Daoy (cell line): ENCODE data around the gene CFAP20. TPM values are rescaled to one million over a fixed set of nuclear protein-coding genes. Genes with fewer than 3 reads are reported as not detected.
A peak's percentile ranks its signal among the peaks of the same experiment; 100 is the strongest.

Experiments used
- DNase-seq: peaks from one replicate; pipeline ENCODE4 v3.0.0-alpha.2; 2015; ENCODE audit warnings: low read depth
- total RNA-seq: library from RNA; depleted of rRNA; stranded (reverse); fragments of >200 nt; shearing (Covaris generic); gene quantifications from 2 replicates; pipeline ENCODE4 v1.2.3, GENCODE V29; 2014

The CFAP20 gene
- total RNA-seq, 1 experiment from 2014 or later, result 78.6 TPM

DNA sequence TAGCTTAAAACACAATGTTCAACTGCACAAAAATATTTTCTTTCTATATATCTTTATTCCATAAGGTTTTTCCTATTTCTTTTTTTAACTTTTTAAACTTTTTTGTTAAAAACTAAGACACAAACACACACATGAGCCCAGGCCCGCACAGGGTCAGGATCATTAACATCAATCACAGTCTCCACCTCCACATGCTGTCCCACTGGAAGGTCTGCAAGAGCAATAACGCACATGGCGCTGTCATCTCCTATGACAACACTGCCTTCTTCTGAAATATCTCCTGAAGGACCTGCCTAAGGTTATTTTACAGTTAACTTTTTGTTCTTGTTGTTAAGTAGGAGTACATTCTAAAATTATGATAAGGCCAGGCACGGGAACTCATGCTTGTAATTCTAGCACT lies 4.1 kb downstream of the CFAP20 start:
- DNase-seq, result no peak

DNA sequence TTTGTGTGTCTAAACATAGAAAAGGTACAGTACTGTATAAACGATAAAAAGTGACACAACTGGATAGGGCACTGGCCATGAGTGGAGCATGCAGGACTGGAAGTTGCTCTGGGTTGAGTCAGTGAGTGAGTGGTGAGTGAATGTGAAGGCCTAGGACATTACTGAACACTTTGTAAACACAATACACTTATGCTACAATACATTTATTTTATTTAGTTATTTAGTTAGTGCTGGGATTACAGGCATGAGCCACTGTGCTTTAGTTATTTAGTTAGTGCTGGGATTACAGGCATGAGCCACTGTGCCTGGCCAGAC lies 4.6 kb downstream of the CFAP20 start:
- no peak for DNase-seq

DNA sequence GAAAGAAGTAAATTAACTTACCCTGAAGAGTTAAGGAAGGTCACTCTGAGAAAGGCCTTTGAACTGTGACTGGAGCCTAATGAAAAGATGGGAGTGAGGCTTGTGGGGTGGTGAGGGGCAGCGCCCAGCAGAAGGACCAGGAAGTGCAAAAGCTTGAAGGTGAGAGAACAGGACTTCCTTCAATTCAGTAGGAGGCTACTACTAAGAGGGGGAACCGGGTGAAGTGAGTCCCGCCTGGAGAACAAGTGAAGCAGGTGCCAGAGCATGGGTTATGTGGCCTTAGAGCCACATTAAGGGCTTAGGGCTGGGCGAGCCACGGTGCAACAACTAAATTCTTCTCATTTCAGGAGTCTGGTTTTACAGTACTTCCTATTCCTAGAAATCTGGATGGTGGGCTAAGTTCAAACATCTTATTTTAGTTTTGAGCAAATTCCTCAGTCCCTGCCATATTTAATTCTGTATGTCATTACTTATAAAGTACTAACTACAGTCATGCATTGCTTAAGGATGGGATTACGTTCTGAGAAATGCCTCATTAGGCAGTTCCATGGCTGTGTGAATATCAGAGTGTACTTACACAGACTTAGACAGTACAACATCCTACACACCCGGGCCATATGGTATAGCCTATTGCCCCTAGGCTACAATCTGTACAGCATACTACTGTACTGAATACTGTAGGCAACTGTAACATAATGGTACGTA lies 5.1 kb downstream of the CFAP20 start:
- DNase-seq, result no peak

DNA sequence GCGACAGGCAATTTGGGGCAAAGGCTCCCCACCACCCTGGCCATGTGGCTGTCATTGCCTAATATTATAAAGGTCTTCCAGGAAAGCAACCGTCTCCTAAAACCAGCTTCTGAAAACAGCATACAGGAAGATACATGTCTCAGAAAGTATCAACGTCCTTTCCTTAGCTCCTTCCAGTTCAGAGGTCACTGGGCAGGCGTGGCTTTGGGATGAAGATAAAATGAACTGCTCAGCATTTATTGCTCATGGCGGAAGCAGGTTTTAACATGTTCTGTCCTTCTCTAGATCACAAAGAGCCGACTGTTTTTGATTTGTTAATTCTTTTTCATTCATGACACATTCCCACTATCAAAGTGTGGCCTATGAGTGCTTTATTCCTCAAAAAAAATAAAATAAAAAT lies 8.0 kb downstream of the CFAP20 start:
- DNase-seq, result no peak

DNA sequence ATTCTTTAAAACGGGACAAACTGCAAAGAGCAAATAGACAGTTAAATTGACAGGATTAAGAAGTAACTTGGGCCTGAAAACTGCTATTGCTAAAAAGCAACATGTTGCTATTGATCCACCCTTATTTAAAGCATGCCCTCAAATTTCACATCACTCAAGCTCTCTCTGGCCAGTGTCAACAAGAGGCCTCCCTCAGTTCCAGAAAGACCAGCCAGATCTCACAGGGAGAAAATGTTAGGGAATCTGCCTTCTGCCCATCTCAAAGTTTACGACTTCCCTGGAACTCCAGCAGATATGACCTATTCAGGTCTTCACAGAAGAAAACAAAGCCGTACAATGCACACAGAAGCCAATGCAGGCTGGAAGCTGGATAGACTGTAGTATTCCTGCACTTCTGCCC lies 8.9 kb downstream of the CFAP20 start:
- no peak for DNase-seq

DNA sequence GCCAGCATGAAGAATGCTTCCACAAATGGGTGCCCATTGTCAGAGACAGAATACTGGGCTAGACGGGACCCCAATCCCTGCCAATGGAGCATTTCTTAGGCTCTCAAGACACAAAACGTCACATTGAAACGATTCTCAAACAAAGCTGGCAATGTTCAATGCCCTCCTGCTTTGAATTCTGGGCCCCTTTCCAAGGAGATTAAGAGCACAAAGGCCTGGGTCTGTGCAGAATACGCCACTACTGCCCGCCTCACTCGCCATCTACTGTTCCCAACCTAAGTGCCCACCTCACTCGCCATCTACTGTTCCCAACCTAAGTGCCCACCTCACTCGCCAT lies 9.7 kb downstream of the CFAP20 start:
- no peak for DNase-seq

DNA sequence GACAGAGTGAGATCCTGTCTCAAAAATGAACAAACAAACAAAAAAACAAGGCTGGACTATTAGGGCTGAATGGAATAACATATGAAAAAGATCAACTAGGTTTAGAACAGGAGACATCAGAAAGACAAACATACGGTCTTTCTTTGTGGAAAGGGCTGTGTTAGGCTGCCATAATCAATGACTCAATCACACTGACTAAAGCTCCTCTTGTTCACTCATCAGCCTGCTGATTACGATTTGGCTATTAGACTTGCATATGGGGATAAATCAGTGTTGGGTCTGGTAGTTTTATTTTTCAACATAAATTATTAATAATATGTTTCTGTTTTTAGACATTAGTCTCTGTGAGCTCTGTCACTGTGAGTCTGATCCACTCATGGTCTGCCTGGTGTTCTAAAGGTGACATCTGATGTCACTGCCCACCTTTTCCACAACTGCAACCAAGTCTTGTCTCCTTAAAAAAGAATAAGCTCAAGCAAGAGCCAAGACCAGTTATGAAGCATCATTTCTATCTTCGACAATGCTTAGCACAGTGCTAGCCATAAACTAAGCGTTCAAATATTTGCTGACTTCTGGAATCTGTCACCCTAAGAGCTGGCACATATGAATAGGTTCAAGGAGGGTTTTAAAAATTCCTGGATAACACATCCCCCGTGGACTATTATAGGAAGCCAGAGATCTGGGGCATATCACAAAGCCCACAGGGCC lies 10.2 kb downstream of the CFAP20 start:
- no peak for DNase-seq

DNA sequence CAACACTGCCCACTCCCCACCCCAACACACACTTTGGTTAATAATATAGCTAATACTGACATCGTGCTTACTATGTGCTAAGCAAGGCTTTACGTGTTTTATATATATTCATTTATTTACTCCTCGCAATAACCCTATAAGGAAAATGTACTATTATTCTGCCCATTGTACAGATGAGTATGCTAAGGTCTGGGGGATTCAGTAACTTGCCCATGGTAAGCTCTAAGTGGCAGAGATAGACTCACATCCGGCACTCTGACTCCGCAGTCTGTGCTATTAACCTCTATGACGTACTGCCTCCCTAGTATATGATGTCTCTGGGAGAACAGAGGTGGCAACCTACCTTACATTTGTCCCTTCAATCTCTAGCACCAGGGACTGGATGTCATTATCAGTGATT lies 12.7 kb downstream of the CFAP20 start:
- no peak for DNase-seq

DNA sequence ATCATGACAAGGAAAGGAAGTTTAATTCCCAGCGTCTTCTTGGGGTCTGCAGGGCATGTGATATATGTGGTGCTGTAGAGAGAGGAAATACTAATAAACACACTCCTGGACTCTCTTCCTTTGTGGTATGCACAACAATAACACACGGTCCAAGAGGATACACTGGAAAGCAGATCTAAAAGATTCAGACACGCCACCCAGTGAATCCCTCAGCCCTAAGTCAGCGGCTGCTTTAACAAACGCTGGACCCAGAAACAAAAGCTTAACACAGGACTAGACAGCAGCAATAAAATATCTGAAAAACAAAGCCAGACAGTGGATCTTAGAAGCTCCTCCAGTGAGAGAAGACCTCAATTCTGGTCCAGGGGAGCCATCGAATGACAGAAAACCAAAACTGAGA lies 13.1 kb downstream of the CFAP20 start:
- DNase-seq, result no peak

DNA sequence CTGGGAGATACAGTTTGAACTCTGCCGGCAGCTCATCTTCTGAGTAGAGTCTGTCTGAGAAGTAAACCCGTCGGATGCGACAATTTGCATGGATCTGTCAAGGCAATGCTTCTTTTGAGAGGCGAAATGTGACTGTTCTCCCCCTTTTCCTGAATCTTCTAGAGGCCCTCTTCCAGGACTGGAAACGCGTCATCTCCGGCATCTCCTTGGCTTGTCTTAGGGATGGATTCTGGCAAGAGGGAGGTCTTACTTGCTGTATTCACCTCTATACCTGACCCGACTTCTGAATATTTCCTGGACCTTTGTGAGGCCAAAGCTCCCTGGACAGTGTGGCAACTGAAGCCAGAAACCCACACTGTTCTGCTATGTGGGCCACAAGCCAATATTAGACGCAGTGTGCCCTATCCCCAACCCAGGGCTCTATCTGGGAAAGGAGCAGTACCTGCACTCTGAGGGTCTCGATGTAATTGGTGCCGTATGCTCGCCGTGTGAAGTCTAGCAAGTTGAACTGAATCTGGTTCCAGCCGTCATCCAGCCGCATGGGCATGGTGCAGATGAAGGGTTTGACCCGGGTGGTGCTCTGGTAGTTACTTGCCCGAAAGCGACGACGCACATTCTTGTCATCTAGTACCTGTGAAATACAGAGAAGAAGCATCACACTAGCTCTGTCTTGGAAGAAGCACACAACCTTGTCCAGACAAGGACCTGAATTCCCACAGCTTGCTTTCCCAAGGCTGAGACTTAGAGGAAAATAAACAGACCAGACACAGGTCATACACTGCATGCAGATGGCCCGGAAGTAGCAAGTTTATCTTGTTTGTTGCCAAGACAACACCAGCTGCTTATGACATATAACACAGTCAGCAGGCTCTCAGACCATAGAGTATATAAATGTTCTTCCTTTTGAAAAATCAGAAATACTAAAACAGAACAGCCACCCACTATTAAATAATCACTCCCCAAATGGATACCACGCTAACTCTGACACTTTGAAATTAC lies 14.1 kb downstream of the CFAP20 start:
- DNase-seq, result no peak

DNA sequence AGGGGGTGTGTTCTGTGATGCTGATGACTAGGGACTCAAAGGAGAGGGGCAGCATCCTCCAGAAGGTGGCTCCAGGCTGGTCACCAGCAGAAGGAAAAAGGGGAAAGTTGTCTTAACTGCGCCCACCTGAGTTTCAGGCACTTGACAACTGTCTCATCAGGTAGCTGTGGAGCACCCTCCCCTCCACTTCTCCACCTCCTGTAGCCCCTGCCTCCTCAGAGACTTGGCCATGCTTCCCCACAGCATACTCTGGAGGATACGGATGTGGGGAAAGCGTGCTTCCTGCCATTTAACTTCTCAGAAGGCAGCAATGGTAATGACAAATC lies 17.9 kb downstream of the CFAP20 start:
- DNase-seq, result no peak

DNA sequence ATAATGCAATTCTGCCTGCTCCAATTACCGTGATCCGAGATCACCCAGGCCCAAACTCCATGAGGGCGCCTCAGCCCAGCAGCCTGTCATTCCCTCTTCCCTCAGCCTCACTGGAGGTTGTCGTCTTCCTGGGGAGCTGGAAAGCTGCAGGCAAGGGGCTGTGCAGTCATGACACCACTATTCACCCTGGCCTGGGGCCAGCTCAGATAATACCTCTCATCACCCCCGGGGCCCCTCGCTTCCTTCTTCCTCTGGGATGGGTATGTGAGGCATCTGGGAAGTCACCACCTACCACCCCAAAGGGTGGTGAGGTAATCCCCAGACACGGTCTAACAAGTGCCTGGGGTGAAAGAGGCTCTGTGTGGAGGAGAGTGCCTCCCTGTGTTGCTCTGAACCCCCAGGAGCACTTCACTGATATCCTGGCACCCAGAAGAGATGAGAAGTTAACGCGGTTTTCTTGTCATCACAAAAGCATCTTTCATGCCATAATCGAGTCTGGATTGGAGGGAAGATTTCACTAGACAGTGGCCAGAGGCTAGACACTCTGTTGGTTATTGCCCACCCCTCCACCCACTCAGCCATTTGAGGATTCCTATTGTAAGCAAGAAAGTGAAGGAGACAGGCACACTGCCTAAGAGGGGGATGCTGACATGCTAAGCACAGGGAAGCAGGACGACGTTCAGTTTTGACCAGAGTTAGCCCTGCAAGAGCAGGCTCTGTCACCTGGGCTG lies 18.4 kb downstream of the CFAP20 start:
- peak; percentile 76 for DNase-seq

DNA sequence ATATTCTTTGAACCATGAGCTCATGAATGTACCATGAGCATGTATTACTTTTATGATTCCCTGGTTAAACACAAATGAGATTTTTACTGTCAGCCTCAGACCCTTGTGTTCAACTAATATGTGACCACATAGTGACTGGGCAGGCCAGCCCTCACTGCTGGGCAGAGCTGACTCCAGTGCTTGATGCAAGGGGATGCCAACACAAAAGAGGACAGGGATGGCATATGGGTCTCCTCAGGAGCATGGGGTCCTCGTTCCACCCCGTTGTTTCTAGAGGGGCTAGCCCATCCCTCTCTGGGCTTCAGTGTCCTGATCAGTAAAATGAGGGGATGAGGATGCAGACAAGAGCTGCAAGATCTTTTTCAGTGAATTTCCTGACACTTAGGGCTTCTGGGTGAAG lies 19.3 kb downstream of the CFAP20 start:
- DNase-seq, result no peak

DNA sequence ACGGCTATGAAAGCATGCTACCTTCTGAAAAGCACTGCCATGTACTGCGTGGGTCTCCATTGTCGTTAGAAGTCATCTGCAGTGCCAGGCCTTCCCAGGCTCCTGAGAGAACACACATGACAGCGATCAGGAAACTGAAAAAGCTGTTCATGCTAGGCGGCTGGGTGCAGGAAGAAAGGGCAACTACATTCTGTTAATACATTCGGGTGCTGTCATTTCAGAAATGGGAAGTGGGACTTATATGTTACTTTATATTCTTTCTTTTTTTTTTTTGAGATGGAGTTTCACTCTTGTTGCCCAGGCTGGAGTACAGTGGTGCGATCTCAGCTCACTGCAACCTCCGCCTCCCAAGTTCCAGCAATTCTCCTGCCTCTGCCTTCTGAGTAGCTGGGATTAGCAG lies 19.9 kb downstream of the CFAP20 start:
- no peak for DNase-seq

DNA sequence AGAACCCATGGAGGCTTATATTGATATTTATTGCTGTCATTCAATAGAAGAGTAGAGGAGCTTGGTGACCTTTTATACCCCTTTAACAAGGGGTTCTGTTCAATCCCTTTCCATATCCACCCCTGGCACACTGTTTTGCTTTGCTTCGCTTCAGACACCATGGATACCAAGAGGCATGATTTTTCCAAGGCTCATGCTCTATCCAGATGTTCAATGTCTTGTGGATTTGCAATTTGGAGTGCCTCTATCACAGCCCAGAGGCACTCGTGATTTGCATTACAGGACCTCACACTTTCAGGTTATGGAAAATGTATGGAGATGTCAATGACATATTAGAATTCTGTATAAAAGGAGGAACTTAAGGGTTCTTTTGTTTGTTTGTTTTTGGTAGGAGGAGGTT lies 21.5 kb downstream of the CFAP20 start:
- no peak for DNase-seq

DNA sequence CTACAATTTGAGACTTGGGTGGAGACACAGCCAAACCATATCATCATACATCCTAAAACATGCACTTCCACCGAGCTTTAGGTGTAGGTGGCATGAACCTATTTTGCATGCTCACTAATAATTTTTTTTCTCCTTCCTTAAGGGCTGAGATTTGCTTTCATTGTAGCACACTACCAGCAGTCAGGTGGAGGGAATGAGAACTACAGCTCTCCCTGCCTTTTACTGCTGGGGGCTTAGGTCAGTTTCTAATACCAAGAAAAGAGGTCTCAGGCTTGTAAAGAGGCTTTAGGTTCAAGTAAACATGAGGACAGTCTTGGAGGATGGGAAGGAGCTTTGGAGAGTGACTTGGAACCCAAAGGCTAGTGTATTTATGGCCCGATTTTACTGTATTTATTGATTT lies 22.0 kb downstream of the CFAP20 start:
- DNase-seq, result no peak

DNA sequence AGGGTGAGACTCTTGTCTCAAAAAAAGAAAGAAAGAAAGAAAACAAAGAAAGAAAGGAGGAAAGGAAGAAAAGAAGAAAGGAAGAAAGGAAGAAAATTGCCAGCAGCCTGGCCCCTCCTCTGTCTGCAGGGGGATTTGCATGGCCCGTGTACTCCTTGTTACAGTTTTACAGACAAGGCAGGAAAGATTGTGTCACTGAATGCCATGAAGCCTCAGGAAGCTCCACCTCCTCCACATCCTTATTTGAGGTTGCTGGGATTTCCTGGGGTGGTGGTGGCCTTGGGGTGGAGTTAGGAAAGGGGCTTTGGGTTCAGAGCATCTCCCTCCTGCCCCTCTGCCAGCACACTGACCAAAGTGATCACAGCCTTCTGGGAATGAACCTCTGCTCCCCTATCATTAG lies 23.6 kb downstream of the CFAP20 start:
- DNase-seq, result no peak

DNA sequence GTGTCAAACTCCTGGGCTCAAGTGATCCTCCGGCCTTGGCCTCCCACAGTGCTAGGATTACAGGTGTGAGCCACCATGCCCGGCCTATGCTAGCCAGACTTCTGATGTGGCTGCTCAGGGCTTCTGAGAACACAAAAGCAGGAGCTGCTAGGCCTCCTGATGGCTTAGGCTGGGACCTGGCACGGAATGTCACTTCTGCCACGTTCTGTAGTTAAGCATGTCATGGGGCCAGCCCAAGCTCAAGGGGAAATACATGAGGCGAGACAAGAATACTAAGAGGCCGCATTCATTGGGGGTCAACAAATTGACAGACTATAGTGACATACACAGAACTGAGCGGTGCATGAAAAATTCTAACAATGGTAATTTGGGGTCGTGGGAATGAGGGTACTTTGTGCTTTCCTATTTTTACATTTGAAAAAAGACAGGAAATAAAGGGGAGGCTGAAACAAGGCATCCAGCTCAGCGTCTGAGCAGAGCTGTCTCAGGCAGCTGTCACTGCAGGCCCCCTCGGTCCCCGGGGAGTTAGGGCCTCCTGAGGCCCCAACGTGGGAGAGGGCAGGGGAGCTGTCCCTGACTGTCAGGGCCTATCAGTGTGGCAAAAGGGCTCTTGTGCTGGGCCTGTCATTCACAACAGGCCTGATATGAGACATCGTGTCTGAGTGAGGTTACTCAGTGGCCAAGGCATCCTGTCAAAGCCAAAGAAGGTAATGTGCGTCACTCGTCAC lies 26.4 kb downstream of the CFAP20 start:
- no peak for DNase-seq

DNA sequence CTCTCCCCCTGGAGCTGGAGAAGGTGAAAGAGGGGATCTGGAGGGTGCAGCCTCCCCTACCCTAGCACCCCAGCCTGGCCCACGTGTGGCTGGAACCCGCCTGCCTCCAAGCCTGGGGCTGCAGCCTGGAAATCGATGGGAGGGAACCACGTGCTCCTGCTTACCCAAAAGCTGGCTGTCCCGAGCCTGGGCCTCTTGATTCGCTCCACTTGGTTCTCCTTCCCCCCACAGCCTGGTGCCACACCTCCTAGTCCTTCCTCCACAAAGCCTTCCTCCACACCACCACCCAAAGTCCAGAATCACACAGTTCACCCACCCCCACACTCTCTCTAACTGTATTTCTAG lies 29.3 kb downstream of the CFAP20 start:
- DNase-seq, result no peak

DNA sequence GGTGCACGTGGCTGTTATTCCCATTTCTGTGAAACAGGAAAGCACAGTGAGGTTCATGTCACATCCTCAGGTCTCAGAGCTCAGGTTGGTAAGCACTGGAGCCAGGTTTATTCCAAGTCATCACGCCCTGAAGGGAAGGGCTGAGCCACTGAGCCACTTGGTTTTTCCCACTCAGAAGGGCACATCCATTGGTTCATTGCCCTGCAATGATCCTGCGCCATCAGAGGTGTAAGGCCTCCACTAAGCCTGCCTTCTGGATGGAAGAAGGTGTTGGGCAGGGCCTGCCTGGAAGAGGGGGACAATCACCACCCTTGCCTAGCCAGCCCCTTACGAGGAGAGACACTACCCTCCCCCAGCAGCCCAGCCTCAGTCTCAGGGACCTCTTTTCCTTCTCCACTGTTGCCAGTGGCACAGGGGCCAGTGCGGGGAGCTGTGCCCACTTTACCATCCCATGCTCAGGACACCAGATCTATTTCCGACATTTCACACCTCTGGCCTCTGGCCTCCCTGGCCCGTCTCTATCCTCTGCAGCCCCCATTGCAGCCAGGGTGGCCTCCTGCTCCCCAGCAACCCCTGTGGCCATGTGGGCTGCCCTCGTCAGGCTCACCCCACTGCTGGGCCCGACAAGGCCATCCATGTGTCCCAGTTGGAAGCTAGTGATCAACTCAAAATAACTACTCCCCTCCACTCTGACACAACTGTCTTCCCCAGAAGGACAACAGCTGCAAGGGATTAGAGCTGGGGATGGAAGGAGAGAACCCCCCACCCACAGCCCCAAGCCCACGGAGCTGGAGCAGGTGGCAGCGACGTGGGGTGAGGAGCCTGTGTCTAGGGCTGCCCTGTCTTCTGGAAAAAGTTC lies 29.9 kb downstream of the CFAP20 start:
- no peak for DNase-seq
